Left colon (tissue), 2 donors: Measurements from ENCODE around the gene NOA1. TPM values are rescaled to one million over a fixed set of nuclear protein-coding genes. Genes with fewer than 3 reads are reported as not detected.
A peak's percentile ranks its signal among the peaks of the same experiment; 100 is the strongest.
"Not testable (repeated sequence)": the region's sequence is repeated elsewhere in the genome, so short reads cannot be mapped to it uniquely, and the experiment has no call there.

Source experiments
- ATAC-seq: fragments of 200-7000 bp; cut with Tn5 transposase; one replicate; pipeline ENCODE4 v1.9.1; 2020; ENCODE audit warnings: mild to moderate bottlenecking, moderate library complexity
- DNase-seq, 2 donors: peaks; one replicate each; pipeline ENCODE4 v3.0.0-alpha.2; 2020
- intact Hi-C, 2 donors: fragments of 100-400 bp; cut with DNase I in 1 of 2; cut with micrococcal nuclease in 1 of 2; formaldehyde crosslinking; loops; one replicate each; pipeline versions ENCODE4 v1.11.2 to v1.14.0; 2022; cut with DNase I, micrococcal nuclease
- total RNA-seq, 2 donors: library from RNA; stranded (reverse); fragmentation: NEBNext Ultra II Directional; extraction: Animal tissue kit (Norgen Biotek cat#: 25700); gene quantifications; one replicate each; pipeline ENCODE4 v1.2.1, GENCODE V29; 2021
- donor health status: DM: no; HTN: no; CAD: no.
- donor health status: DM: yes; HTN: yes; CAD: no.

Gene NOA1
- total RNA-seq, 2 donors from 2014 or later = 21.9 to 22.3 TPM

GRCh38 chr4:56972389-56972788, 5.0 kb downstream of the NOA1 start:
- intact Hi-C loops = no loop called here
- DNase-seq = no peak
- ATAC-seq = no peak

GRCh38 chr4:56971383-56971782, 6.0 kb downstream of the NOA1 start:
- DNase-seq (no peak), ATAC-seq (no peak)
- intact Hi-C loops = no loop called here

GRCh38 chr4:56961107-56961500, 16.3 kb downstream of the NOA1 start:
- ATAC-seq (no peak), DNase-seq (no peak)
- intact Hi-C loops = no loop called here

- intact Hi-C loops = no loop called here
- DNase-seq = no peak
Measured at GRCh38 chr4:56959100-56959499, 18.3 kb downstream of the NOA1 start.

GRCh38 chr4:56958111-56958517, 19.3 kb downstream of the NOA1 start:
- intact Hi-C loops = no loop called here
- ATAC-seq (peak; percentile 69), DNase-seq (peak; percentile 68 to 76)

More at GRCh38 chr4:56959100-56959499, 18.3 kb downstream of the NOA1 start:
- ATAC-seq = peak; percentile 92

- no peak for ATAC-seq
- DNase-seq = no peak
- intact Hi-C loops = no loop called here
Measured at GRCh38 chr4:56953680-56954520, 23.5 kb downstream of the NOA1 start.

GRCh38 chr4:56941403-56941802, 36.0 kb downstream of the NOA1 start:
- intact Hi-C loops = no loop called here
- DNase-seq (no peak), ATAC-seq (no peak)

- intact Hi-C loops = no loop called here
- no peak for DNase-seq
- no peak for ATAC-seq
Measured at GRCh38 chr4:56940971-56941370, 36.4 kb downstream of the NOA1 start.

GRCh38 chr4:56940403-56940802, 37.0 kb downstream of the NOA1 start:
- DNase-seq (no peak), ATAC-seq (no peak)
- intact Hi-C loops = no loop called here

- not testable (repeated sequence) for ATAC-seq, DNase-seq
Measured at GRCh38 chr4:56939826-56940225, 37.6 kb downstream of the NOA1 start.

GRCh38 chr4:56937262-56937661, 40.1 kb downstream of the NOA1 start:
- intact Hi-C loops = no loop called here
- ATAC-seq (no peak), DNase-seq (no peak)

More at GRCh38 chr4:56939826-56940225, 37.6 kb downstream of the NOA1 start:
- intact Hi-C loops = not testable (repeated sequence)

GRCh38 chr4:56931924-56932323, 45.5 kb downstream of the NOA1 start:
- intact Hi-C loops = no loop called here
- ATAC-seq = no peak
- no peak for DNase-seq

- DNase-seq = no peak
- no peak for ATAC-seq
- intact Hi-C loops = no loop called here
Measured at GRCh38 chr4:56930638-56931037, 46.8 kb downstream of the NOA1 start.

- ATAC-seq (no peak), DNase-seq (no peak)
- intact Hi-C loops = no loop called here
Measured at GRCh38 chr4:56927196-56927595, 50.2 kb downstream of the NOA1 start.

- ATAC-seq, DNase-seq, intact Hi-C loops: not testable (repeated sequence)
Measured at GRCh38 chr4:56914977-56915376, 62.4 kb downstream of the NOA1 start.

GRCh38 chr4:56914336-56914735, 63.1 kb downstream of the NOA1 start:
- DNase-seq = no peak
- ATAC-seq = no peak
- intact Hi-C loops = no loop called here

Other genes starting within 250 kb of the NOA1 start
- 1 to 10 TPM in 1 of 2 donors, not detected in 1; 3.3 TPM for gene SPINK2, start 155.9 kb downstream of the NOA1 start, total RNA-seq
- 10 to 100 TPM; 26.5 to 32.1 TPM for gene REST, start 69.7 kb downstream of the NOA1 start, total RNA-seq
- gene POLR2B, start 1.3 kb upstream of the NOA1 start, total RNA-seq = 10 to 100 TPM; 63.3 to 72.1 TPM
- gene IGFBP7, start 132.8 kb upstream of the NOA1 start, total RNA-seq = 10 to 100 TPM; 55.3 to 98.0 TPM